ENCODE results near the gene RASA3. TPM values are rescaled to one million over a fixed set of nuclear protein-coding genes. Genes with fewer than 3 reads are reported as not detected.

RASA3 gene
- total and polyA plus RNA-seq, 2 of the 8 experiments (the other 6 are each of a cell fraction or from before 2014, with no cell fraction given): 7.5 to 21.9 TPM

- Histone ChIP-seq H2BK5ac (ENCODE audit: low read depth, low read length) (no peak overlapping the region), H4K20me1 (replicated peaks in 1 of 2; ENCODE audit: control insufficient read depth in 1 of 2, insufficient read depth in 2 of 2, low read length in 2 of 2) (no peaks in the 10 kb centered on the region), H2BK20ac (ENCODE audit: low read length) (no peak overlapping the region), H3K79me1 (ENCODE audit: low read depth, low read length) (no peaks in the 10 kb centered on the region; the same call in 1 of the 2 replicates), H4K8ac (ENCODE audit: extremely low read depth, insufficient read depth, low read length) (peak overlapping the region; percentile 68; the same call in 1 of the 2 replicates), H2BK15ac (ENCODE audit: low read length) (no peak overlapping the region), H3K79me2 (ENCODE audit: control insufficient read depth in 1 of 2, insufficient read depth in 2 of 2, low read length in 2 of 2) (0 out of 4 replicates have a peak, but pooled peaks cover 0 to 2% of the 10 kb centered on the region in 2 experiments), H3K14ac (ENCODE audit: insufficient read length) (no peak overlapping the region), H3K9me3 (ENCODE audit: insufficient read depth in 2 of 2, low read depth in 1 of 2, low read length in 1 of 2) (peaks cover 0 to 8% of the 10 kb centered on the region in 2 experiments; a peak in 1 of 4 replicates), H3K36me3 (ENCODE audit: control insufficient read depth in 2 of 4, insufficient read depth in 4 of 4, low read length in 3 of 4) (no peaks in the 10 kb centered on the region), H4K91ac (replicated peaks; ENCODE audit: insufficient read length, low read length) (no peak overlapping the region), H3K56ac (replicated peaks; ENCODE audit: insufficient read length, low read depth, low read length) (no peak overlapping the region), H3K4me1 (replicated peaks in 1 of 4; ENCODE audit: control insufficient read depth in 3 of 4, insufficient read depth in 4 of 4, low read length in 3 of 4) (peaks cover 2 to 13% (median 7%) of the 10 kb centered on the region in 4 experiments), H2BK12ac (ENCODE audit: low read depth, low read length) (no peak overlapping the region), H3K23me2 (ENCODE audit: low read depth, low read length) (no peaks in the 10 kb centered on the region), H3K4me2 (ENCODE audit: insufficient read depth in 1 of 2, low read depth in 2 of 2, low read length in 2 of 2) (peak overlapping the region; percentile 30 to 51; a peak in 3 of 4 replicates), H2AFZ (ENCODE audit: low read length) (no peak overlapping the region), H3K4me3 (ENCODE audit: extremely low read depth in 1 of 4, insufficient read depth in 2 of 4, low read depth in 3 of 4, low read length in 4 of 4) (peak overlapping the region in 1 of 4 experiments; percentile 42; a peak in 2 of 8 replicates), H2AK5ac (ENCODE audit: low read depth, low read length) (no peak overlapping the region), H2BK120ac (replicated peaks; ENCODE audit: low read depth, low read length) (no peak overlapping the region), H3K23ac (ENCODE audit: insufficient read length) (no peak overlapping the region), H3K4ac (replicated peaks; ENCODE audit: insufficient read length, low read depth, low read length) (no peak overlapping the region), H3K27ac (ENCODE audit: low read depth, low read length) (no peak overlapping the region), H3K9ac (replicated peaks in 1 of 4; ENCODE audit: extremely low read depth in 1 of 4, low read depth in 3 of 4, low read length in 3 of 4) (no peak overlapping the region), H3K27me3 (replicated peaks in 1 of 4; ENCODE audit: control insufficient read depth in 3 of 4, extremely low read depth in 1 of 4, insufficient read depth in 3 of 4, low read length in 3 of 4) (peaks cover 0 to 6% (median 3%) of the 10 kb centered on the region in 4 experiments; a peak in 3 of 7 replicates), H4K5ac (ENCODE audit: insufficient read length, low read depth, low read length) (peak overlapping the region; percentile 80), H3K18ac (ENCODE audit: extremely low read depth, low read length) (no peak overlapping the region; the same call in 1 of the 2 replicates)
- ChIA-PET POLR2A (ENCODE audit: partially characterized antibody) (interaction anchor here (0.8 kb wide), 1 partner anchor 137 kb away, joined by 3 read pairs; no protein-coding TSS in a partner anchor), CTCF (ENCODE audit: partially characterized antibody) (interaction anchor here (1.4 to 2.1 kb wide), 2 partner anchors 10 to 56 kb away, joined by 4 to 5 read pairs; no protein-coding TSS in a partner anchor)
- TF ChIP-seq ATF2 (IDR thresholded peaks at IDR 0.05; ENCODE audit: low read length) (no peak), SIN3A (conservative IDR thresholded peaks at IDR 0.05 in 1 of 2, IDR thresholded peaks at IDR 0.05 in 1 of 2; ENCODE audit: low read depth in 1 of 2, low read length in 2 of 2) (no peak), CTBP2 (IDR thresholded peaks at IDR 0.05; ENCODE audit: borderline replicate concordance, insufficient read depth, insufficient read length, low read length) (no peak), EGR1 (IDR thresholded peaks at IDR 0.05; ENCODE audit: borderline replicate concordance, low read depth, low read length) (no peak), TEAD4 (IDR thresholded peaks at IDR 0.05; ENCODE audit: low read depth, low read length) (no peak), YY1 (IDR thresholded peaks at IDR 0.05; ENCODE audit: low read depth, low read length) (no peak)
- TF ChIP-seq, protein P1, sequence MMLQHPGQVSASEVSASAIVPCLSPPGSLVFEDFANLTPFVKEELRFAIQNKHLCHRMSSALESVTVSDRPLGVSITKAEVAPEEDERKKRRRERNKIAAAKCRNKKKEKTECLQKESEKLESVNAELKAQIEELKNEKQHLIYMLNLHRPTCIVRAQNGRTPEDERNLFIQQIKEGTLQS (IDR thresholded peaks at IDR 0.05; ENCODE audit: insufficient read depth, low read depth, low read length): no peak
- FAIRE-seq: no peak
- DNase-seq (ENCODE audit: low read depth in 1 of 2, low spot score in 2 of 2): no peak
- WGBS, 2 experiments (ENCODE audit: extremely low coverage in 1 of 2, insufficient coverage in 1 of 2, insufficient read length in 1 of 2, insufficient replicate concordance in 2 of 2, low coverage in 1 of 2, low lambda C conversion rate in 2 of 2, missing lambda C conversion rate in 1 of 2): 69% methylated on average over 7 of the region's 7 CpGs; no CpG with 5 or more reads in 1 of the 2 experiments
Observed at GRCh38 chr13:114088863-114089262, 43.6 kb downstream of the RASA3 start.
